COLO668 (cell line): ENCODE data around the gene ARID3A.

Experiments
- DNase-seq: peaks from one replicate; lab custom pipeline; 2025; ENCODE audit not compliant: unreplicated experiment; lab: John Stamatoyannopoulos, UW

Gene ARID3A

GRCh38 chr19:960601-960938 lies 34.7 kb downstream of the ARID3A start:
- no peak for DNase-seq

GRCh38 chr19:961866-962620 lies 36.2 kb downstream of the ARID3A start:
- DNase-seq = no peak

- DNase-seq = no peak
These were observed 37.0 kb downstream of the ARID3A start for GRCh38 chr19:962683-963400.

GRCh38 chr19:963486-963951 lies 37.7 kb downstream of the ARID3A start:
- no peak for DNase-seq

GRCh38 chr19:964116-964520 lies 38.3 kb downstream of the ARID3A start:
- no peak for DNase-seq

- DNase-seq = no peak
These were observed 39.2 kb downstream of the ARID3A start for GRCh38 chr19:964761-965694.

- DNase-seq = peak; percentile 29
These were observed 40.8 kb downstream of the ARID3A start for GRCh38 chr19:966485-967088.

- DNase-seq = no peak
These were observed 44.9 kb downstream of the ARID3A start for GRCh38 chr19:970695-971094.

- DNase-seq = no peak
These were observed 46.0 kb downstream of the ARID3A start for GRCh38 chr19:971795-972194.

- no peak for DNase-seq
These were observed 46.4 kb downstream of the ARID3A start for GRCh38 chr19:972281-972680.

- DNase-seq = no peak
These were observed 48.1 kb downstream of the ARID3A start for GRCh38 chr19:973726-974563.

- DNase-seq = no peak
These were observed 48.9 kb downstream of the ARID3A start for GRCh38 chr19:974564-975257.

GRCh38 chr19:976476-976875 lies 50.6 kb downstream of the ARID3A start:
- DNase-seq = no peak

- DNase-seq = no peak
These were observed 51.2 kb downstream of the ARID3A start for GRCh38 chr19:977058-977464.

GRCh38 chr19:979318-979741 lies 53.5 kb downstream of the ARID3A start:
- no peak for DNase-seq

- DNase-seq = no peak
These were observed 54.5 kb downstream of the ARID3A start for GRCh38 chr19:980133-980998.

GRCh38 chr19:982567-983170 lies 56.8 kb downstream of the ARID3A start:
- peak; percentile 73 for DNase-seq
